Fibroblast of the aortic adventitia (primary cell): ENCODE measurements around the gene MESP2. TPM values are rescaled to one million over a fixed set of nuclear protein-coding genes. Genes with fewer than 3 reads are reported as not detected.

Experiments
- DNase-seq: peaks from one replicate; pipeline ENCODE4 v3.0.0-alpha.2; 2010; ENCODE audit warnings: low read depth
- H3K4me3 ChIP-seq: 2 replicates; pipeline ENCODE4 v1.5.1; 2011; ENCODE audit warnings: low read depth, mild to moderate bottlenecking, control low read depth, low read length, moderate library complexity
- CTCF ChIP-seq: IDR thresholded peaks from 2 replicates; pipeline ENCODE4 v1.5.1; 2011; ENCODE audit warnings: mild to moderate bottlenecking, low read length, control low read depth, inconsistent platforms; ENCODE audit not compliant: insufficient read depth
- total RNA-seq: library from RNA; depleted of rRNA; stranded (reverse); fragments of >200 nt; gene quantifications from 2 replicates; pipeline ENCODE4 v1.2.3, GENCODE V29; 2012; ENCODE audit warnings: low replicate concordance

MESP2 gene
- total RNA-seq, 1 donor: 1.3 TPM

GRCh38 chr15:89769366-89769765 lies 6.8 kb upstream of the MESP2 start:
- no peak overlapping the region for H3K4me3 ChIP-seq
- DNase-seq: no peak
- no peak for TF ChIP-seq CTCF

DNA sequence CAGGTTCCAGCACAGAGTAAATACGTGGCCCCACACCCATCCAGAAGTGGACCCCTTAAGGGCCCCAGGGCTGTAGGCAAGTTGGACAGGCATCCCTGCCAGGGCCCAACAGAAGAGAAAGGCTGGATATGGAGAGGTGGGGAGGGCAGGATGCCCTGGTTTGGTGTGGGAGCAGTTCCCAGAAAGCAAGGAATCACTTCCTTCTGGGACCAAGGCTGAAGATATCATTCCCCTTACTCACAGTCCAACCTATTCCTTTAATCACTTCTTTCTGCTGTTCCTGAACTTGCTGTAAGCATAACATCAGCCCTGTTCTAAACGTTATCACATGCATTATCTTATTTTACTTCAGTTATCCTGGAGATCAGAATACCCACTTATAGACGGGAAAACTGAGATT lies 6.1 kb upstream of the MESP2 start:
- TF ChIP-seq CTCF: no peak
- peak; percentile 76 for DNase-seq
- no peak overlapping the region for H3K4me3 ChIP-seq

GRCh38 chr15:89772932-89773583 lies 3.1 kb upstream of the MESP2 start:
- peak; percentile 36 for TF ChIP-seq CTCF
- H3K4me3 ChIP-seq: no peak overlapping the region
- peak; percentile 53 for DNase-seq

- no peak overlapping the region for H3K4me3 ChIP-seq
- no peak for TF ChIP-seq CTCF
- DNase-seq: no peak
These were observed 1.6 kb upstream of the MESP2 start for GRCh38 chr15:89774492-89774891.

GRCh38 chr15:89775815-89776214 lies 317 bp upstream of the MESP2 start:
- no peak for TF ChIP-seq CTCF
- no peak for DNase-seq

GRCh38 chr15:89777073-89777751 lies 1.1 kb downstream of the MESP2 start:
- H3K4me3 ChIP-seq: no peak overlapping the region
- TF ChIP-seq CTCF: no peak

More at GRCh38 chr15:89775815-89776214, 317 bp upstream of the MESP2 start:
- peak overlapping the region; percentile 63 for H3K4me3 ChIP-seq

More at GRCh38 chr15:89777073-89777751, 1.1 kb downstream of the MESP2 start:
- no peak for DNase-seq
